ENCODE data around the gene NTF4.

DNA sequence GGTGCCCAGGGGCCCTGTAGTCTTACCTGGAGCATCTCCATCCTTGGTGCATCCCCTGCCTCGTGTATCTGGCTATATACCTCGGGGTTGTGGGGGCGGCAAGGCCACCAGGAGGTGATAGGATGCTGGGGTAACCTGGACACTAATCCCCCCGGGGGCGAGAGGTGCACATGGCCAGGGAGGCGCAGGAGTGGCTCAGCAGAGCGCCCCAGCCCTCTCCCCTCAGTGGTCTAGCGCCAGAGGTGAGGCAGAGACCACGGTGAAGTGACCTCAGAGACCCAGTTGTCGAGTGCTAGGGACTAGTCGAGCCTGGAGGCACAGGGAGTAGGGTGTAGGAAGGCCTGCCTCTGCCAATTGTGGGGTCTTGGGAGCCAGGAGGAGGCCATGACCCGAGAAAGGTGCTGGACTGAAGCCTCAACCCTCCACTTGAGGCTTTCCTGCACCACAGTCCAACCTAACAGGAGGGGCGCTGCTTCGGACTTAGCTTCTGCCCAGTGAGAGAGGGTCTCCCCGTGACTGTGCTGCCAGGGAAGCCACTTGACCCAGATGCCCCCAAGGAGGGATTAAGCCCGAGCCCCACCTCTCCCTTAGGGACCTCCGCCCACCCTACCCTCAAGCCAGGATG, 47.5 kb downstream of the NTF4 start, which contains the start of gene LHB:
- no peak for TF ChIP-seq CTCF (conservative IDR thresholded peaks at IDR 0.05; ENCODE audit: low read depth, low read length)
- TF ChIP-seq CHD1 (IDR thresholded peaks at IDR 0.05; ENCODE audit: low read depth, low read length): no peak
- no peak for TF ChIP-seq RCOR1 (IDR thresholded peaks at IDR 0.05; ENCODE audit: insufficient replicate concordance, low read length)
- no peak for TF ChIP-seq FOS (IDR thresholded peaks at IDR 0.05; ENCODE audit: low read depth, low read length)
- TF ChIP-seq MAFK (IDR thresholded peaks at IDR 0.05; ENCODE audit: low read depth, low read length): no peak
- TF ChIP-seq POLR2A (IDR thresholded peaks at IDR 0.05; ENCODE audit: low read depth, low read length): no peak
- TF ChIP-seq BHLHE40 (IDR thresholded peaks at IDR 0.05; ENCODE audit: low read depth, low read length): no peak
- TF ChIP-seq, protein P1, sequence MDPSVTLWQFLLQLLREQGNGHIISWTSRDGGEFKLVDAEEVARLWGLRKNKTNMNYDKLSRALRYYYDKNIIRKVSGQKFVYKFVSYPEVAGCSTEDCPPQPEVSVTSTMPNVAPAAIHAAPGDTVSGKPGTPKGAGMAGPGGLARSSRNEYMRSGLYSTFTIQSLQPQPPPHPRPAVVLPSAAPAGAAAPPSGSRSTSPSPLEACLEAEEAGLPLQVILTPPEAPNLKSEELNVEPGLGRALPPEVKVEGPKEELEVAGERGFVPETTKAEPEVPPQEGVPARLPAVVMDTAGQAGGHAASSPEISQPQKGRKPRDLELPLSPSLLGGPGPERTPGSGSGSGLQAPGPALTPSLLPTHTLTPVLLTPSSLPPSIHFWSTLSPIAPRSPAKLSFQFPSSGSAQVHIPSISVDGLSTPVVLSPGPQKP (IDR thresholded peaks at IDR 0.05; ENCODE audit: borderline replicate concordance, low read depth, low read length): no peak
- TF ChIP-seq CEBPB (IDR thresholded peaks at IDR 0.05; ENCODE audit: low read depth, low read length): no peak
- no peak for TF ChIP-seq RAD21 (IDR thresholded peaks at IDR 0.05; ENCODE audit: low read length)
